DMS153 treated with DMSO at 0.1 percent for 48 hours (cell line): ENCODE results near the gene RABGAP1L.
"Not testable (repeated sequence)": the region's sequence is repeated elsewhere in the genome, so short reads cannot be mapped to it uniquely, and the experiment has no call there.

Experiments
- DNase-seq: peaks from one replicate; lab custom pipeline; 2025; ENCODE audit not compliant: unreplicated experiment; lab: John Stamatoyannopoulos, UW

The RABGAP1L gene

GRCh38 chr1:174556392-174556791 lies 397.1 kb downstream of the RABGAP1L start:
- no peak for DNase-seq

GRCh38 chr1:174568551-174568950 lies 409.2 kb downstream of the RABGAP1L start:
- DNase-seq: no peak

GRCh38 chr1:174569240-174569639 lies 409.9 kb downstream of the RABGAP1L start:
- DNase-seq: no peak

GRCh38 chr1:174572771-174573170 lies 413.5 kb downstream of the RABGAP1L start:
- no peak for DNase-seq

- not testable (repeated sequence) for DNase-seq
Observed at GRCh38 chr1:174576120-174576519, 416.8 kb downstream of the RABGAP1L start.

- no peak for DNase-seq
Observed at GRCh38 chr1:174577681-174578080, 418.4 kb downstream of the RABGAP1L start.

GRCh38 chr1:174580801-174581200 lies 421.5 kb downstream of the RABGAP1L start:
- DNase-seq: no peak

GRCh38 chr1:174583316-174583715 lies 424.0 kb downstream of the RABGAP1L start:
- no peak for DNase-seq

- DNase-seq: no peak
Observed at GRCh38 chr1:174584071-174584470, 424.8 kb downstream of the RABGAP1L start.

- DNase-seq: not testable (repeated sequence)
Observed at GRCh38 chr1:174588618-174589017, 429.3 kb downstream of the RABGAP1L start.

- no peak for DNase-seq
Observed at GRCh38 chr1:174605198-174605597, 445.9 kb downstream of the RABGAP1L start.

- no peak for DNase-seq
Observed at GRCh38 chr1:174606471-174606870, 447.2 kb downstream of the RABGAP1L start.

GRCh38 chr1:174617905-174618304 lies 458.6 kb downstream of the RABGAP1L start:
- not testable (repeated sequence) for DNase-seq

GRCh38 chr1:174623324-174624035 lies 464.2 kb downstream of the RABGAP1L start:
- DNase-seq: no peak

- DNase-seq: no peak
Observed at GRCh38 chr1:174626031-174627025, 467.0 kb downstream of the RABGAP1L start.

- DNase-seq: no peak
Observed at GRCh38 chr1:174637487-174637886, 478.2 kb downstream of the RABGAP1L start.

- no peak for DNase-seq
Observed at GRCh38 chr1:174639461-174639860, 480.1 kb downstream of the RABGAP1L start.

GRCh38 chr1:174640783-174641182 lies 481.5 kb downstream of the RABGAP1L start:
- DNase-seq: no peak

- no peak for DNase-seq
Observed at GRCh38 chr1:174642393-174642792, 483.1 kb downstream of the RABGAP1L start.

- DNase-seq: no peak
Observed at GRCh38 chr1:174643206-174643605, 483.9 kb downstream of the RABGAP1L start.

- DNase-seq: not testable (repeated sequence)
Observed at GRCh38 chr1:174649572-174649971, 490.3 kb downstream of the RABGAP1L start.
